Brain pericyte (primary cell): ENCODE results near the gene POLA1.

Source experiments
- DNase-seq: peaks from one replicate; pipeline ENCODE4 v3.0.0-alpha.2; 2012; ENCODE audit warnings: low read depth, low spot score

The POLA1 gene

DNA sequence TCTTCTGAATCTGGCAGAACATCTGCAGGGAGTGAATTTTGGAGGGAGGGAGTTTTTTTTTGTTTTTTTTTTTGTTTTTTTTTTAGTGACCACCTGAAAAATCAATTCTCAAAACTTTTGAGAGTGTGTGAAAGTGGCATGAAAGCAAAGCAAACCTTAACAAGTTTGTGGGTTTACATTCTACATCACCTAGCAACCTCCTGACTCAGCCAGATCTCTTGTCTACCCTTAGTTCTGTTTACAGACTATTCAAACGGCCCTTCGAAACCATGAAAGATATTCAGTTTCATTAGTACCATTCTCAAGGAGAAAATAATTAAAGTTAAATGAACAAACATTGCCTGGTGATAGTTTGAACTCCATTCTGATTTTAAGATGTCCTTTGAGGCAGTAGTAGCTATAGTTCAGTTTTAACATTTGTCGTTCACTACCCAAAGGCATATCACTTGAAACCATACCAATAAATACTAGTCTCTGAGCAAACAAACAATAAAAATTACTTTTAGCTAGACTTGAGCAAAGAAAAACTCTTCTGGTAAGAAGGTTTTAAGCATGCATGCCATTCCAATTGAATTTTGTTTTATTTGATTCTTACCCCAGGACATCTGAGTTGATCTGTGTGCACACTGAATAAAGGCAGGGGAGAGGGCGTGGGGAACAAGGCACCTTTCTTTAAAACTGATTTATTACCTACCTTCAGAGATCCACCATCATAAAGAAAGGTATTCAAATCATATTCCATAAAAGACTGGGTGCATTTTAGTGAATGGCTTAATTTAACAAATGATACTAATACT is 184.3 kb downstream of the POLA1 start:
- DNase-seq, result no peak

DNA sequence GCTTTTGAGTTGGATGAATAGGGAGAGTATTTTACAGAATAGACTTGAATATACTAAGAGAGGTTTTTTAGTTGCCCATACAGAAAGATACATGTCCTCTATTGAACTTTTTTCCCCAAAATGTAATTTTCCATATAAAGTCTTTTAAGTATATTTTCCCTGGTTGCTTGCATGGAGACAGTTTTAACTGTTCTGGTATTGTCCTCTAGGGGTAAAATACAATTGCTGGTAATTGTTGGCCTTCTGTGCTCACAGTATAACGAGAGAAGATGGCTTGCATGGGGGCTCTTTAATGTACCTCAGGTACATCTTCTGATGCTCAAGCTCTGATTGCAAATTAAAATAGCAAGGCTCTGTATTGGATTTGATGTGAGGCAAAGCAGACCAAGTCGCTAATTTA is 186.0 kb downstream of the POLA1 start:
- no peak for DNase-seq

DNA sequence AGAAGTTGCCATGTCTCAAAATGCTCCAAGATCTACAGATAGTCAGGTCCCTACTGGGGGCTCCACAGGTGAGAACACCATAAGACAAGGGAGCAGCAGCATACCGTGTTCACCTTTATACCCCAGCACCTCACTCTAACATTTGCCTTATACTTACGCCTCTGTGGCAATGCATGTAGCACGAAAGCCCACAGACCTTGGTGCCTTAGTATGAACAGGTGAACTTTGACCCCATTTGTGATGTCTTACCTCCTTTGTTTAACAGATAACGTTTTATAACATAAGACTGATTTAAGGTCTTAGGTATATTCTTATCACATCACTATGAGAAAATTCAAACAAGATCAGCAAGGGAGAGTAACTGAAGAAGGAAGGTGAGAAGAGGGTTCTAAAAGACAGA is 193.2 kb downstream of the POLA1 start:
- DNase-seq, result no peak

DNA sequence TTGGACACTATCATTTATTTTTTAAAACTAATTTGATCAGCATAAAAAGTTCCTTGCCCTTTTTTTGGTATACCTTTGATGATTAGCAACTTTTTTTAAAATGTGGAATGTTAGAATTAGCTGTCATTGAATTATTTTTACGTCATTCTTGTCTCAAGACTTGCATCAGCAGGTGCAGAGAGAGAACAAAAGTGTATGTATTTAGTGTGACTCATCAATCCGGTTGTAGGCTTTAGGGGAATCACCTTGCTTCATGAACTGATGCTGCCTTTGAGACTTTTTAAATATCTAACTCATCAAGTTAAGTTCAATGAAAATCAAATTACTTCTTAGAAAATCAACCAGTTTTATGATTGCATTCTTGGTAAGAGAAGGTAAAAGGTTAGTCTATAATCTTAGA is 197.0 kb downstream of the POLA1 start:
- DNase-seq, result no peak

DNA sequence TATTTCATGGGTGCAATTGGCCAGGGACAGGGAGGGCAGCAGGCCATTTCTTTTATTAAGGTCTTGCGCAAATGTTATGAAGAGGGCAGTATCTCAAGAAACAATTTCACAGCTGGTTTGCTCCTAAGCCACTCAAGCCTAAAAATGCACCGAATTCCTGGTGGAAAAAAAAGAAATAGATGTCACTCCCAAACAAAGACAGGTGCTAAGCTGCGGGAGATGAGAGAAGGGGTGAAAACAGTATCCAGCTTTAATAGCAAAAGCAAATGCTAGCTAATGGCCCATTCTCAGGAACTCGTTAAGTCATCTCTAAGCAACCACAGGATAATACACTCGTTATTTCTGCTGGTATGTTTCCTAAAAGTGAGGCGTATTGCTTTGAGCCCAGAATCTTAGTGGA is 205.7 kb downstream of the POLA1 start:
- no peak for DNase-seq

DNA sequence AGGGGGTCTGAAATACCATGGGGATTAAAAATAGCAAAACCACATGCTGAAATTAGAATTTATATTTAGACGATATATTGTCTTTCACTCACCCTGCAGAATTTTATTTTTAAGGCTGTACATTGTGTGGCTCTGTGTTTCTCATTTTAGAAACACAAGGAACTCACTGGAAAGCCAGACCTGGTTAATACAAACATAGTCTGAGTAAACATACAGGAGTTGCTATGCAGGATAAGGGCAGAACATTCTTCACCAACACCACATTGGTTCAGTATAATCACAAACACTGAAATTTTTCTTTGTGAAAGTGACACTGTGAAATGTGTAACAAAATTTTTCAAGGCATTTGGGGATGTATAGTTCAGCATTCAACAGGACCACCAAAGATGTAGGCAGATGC is 206.5 kb downstream of the POLA1 start:
- no peak for DNase-seq

DNA sequence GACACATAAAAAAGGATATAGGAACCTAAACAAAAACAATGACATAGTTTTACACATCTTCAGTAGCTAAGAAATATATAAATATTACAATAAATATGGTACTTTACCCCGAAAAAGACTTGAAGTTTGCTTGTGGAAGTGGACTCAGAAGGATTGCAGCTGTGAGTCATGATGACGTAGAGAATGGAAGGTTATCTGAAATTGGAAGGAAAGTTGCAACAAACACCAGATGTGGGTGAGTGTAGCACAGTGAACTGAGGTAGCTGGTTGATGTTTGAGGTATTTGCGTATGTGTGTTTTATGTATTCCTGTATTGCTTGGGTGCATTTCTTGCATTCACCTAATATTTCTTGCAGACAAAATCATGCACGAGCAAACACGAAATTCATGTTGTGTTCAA is 209.1 kb downstream of the POLA1 start:
- DNase-seq, result no peak

DNA sequence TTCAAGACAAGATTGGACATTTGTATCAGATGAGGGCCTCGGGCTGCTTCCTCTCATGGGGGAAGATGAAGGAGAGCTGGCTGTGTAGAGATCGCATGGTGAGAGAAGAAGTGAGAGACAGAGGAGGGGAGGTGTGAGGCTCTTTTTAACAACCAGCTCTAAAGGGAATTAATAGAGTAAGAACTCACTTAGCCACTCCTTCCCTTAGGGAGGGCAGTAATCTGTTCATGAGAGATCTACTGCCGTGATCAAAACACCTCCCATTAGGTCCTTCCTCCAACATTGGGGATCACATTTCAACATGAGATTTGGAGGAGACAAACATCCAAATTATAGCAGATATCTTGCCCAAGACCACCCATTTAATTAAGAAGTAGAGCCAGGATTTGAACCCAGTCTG is 225.0 kb downstream of the POLA1 start:
- no peak for DNase-seq

DNA sequence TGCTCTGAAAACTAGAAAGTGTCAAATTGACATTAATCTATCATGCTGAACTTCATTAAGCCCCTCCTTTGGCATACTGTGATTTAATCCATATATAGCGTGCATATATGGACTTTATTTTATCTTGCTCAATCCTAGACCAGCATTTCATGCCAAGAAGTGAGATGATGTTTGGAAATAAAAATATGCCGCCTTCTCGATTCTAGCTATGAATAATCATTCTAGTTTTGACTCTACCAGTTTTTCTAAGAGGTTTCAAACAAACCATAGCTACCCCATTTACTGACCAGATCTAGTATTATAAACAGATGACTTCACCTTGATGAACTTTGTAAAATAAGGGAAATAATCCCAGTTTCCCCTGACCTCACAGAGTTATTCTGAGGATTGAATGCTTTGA is 227.1 kb downstream of the POLA1 start:
- no peak for DNase-seq

DNA sequence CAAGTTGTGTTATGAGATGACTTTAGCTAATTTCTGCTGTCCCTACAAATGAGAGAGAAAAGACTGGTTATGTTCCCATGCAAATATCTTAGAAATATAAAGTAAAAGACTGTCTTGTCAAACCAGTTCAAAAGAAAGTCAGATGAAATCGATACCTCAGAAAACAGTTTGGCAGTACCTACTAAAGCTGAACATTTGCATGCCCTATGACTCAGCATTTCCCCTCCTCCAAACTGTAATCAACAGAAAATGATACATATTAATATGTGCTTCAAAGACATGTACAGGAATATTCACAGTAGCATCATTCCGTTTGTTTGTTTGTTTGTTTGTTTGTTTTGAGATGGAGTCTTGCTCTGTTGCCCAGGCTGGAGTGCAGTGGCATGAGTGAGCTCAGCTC is 231.7 kb downstream of the POLA1 start:
- no peak for DNase-seq

DNA sequence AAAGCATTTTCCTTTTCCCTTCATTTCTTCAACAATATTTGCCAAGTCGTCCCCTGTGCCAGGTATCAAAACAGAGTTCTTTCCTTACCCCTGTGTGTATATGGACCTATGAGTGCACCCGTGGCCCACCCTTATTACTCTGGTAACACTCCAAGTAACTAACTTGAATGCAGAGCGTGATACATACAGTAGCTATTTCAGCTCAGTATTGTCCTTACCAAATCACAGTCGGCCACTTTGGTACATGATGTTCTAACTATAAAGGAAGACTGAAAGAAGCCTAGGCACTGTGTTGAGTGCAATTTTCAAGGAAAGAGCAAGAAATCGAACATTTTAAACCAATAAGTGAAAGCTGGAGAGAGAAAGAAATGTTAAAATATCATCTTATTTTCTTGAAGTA is 233.7 kb downstream of the POLA1 start:
- DNase-seq, result no peak

DNA sequence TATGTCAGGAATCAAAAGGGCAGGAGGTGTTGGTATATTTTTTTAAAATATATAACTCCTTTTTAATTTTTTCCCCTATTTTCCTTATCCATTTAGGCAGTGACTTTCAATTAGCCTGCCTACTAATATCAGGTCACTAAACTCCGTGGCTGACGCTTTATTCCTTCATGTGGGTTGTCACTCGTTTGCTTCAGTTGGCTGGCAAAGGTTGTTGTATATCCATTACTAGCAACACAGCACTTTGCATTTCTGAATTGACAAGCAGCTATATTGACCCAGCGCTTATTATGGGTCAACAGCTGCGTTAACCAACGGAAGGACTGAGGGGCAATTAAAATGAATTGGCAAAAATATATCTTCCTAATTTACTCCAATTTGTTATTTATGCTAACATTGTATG is 234.4 kb downstream of the POLA1 start:
- DNase-seq, result no peak

DNA sequence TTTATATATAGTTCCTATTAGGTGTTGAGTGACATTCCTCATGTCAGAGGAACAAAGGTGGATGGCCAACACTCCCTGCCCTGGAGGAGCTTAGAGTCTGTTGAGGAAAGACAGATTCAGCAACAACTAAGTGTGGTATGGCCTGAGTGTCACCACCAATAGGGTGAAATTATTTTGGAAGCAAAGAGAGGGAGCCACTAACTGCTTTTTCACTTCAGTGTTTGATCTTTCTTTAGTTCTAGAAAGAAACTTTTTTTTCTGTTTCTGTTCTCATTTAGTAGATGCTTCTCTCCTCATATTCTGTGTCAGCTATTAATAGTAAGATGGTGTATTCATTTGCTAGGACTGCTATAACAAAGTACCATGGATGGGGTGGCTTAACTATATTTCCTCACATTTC is 240.6 kb downstream of the POLA1 start:
- DNase-seq, result no peak

DNA sequence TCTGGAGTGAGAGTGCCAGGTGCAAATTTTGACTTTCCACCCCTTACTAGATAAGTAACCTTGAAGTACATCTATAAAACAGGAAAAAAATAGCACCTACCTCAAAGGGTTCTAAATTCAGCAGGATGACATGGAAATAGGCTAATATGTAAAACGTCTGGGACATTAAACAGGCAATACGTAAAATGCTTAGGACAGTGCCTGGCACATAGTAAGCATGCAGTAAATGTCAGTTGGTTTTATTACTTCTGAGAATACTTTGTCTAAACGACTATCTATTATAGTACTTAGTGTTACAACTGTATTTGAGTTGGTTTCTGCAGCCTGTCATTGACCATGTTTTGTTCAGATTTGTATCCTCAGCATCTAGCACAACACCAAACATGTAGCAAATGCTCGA is 251.3 kb downstream of the POLA1 start:
- DNase-seq, result no peak

DNA sequence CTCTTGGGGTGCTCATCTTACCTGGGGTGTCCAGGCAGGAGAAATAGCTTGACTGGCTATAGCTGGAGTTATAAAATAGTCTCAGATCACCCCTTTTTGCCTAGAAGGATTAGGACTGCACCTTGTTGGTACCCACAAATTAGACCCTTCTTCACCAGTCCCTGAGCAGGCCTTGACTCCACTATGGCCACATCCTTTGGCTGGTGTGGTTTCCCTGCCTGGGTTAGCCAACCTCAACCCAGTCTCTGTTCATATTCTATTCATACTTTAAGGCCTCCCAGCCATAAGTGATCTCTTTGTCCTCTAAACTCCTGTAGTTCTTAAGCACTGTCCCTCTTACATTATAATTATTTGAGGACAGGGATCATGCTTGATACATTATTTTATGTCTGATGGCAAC is 252.7 kb downstream of the POLA1 start:
- no peak for DNase-seq

DNA sequence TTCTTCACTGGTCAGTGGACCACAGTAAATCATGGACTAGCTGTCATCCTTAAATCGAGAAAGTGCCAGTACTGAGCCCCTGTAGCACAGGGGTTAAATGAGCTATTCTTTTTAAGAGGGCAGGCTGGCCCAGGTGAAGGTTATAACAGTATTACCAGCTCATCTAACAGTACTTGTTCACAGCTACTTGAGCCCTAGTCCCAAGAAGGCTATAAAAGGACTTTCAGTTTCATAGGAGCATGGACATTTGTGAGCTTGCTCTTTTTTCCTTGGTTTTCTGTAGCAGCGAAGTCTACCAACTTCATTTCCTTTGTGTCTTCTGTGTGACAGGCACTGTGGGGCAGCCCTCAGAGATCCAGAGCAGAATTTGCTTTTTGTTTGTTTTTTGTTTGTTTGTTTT is 261.0 kb downstream of the POLA1 start:
- DNase-seq, result no peak

DNA sequence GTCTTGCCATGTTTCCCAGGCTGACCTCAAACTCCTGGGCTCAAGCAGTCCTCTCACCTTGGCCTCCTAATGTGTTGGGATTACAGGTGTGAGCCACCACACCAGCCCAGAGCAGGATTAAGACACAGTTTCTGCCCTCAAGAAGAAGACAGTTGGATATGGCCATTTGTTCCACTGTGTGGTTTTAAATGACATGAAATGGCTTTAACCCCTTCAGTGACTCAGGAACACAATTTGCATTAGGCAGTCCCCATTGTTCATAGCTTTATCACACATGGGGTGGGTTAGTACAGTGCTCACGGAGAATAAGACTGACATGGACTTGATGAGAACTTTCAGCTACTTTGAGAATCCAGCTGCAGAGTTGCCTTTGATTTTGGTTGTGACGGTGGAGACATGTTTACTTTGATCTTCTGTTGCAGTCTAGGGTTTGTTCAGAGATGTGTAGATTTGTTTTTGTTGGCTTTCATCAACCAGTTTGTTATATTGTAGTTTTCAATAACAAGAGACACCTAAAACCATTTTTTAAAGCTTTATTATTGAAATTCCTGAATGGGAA is 261.7 kb downstream of the POLA1 start:
- no peak for DNase-seq

DNA sequence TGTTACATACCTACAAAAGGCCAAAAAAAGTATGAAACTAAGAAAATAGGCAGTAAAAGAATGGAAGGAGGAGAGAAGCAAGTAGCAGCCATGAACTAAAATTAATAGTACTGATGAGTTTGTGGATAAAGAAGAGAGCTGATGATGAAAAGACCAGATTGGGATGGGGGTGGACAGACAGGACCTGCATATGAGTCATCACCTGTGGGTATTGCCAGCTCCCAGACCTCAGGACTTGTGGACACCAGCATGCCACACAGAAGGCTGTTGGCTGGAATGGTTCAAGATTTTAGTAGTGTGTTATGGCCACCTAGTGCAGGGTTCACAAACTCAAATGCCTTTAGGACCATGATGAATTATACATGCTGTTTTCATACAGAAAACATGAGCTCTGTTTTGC is 263.1 kb downstream of the POLA1 start:
- no peak for DNase-seq

DNA sequence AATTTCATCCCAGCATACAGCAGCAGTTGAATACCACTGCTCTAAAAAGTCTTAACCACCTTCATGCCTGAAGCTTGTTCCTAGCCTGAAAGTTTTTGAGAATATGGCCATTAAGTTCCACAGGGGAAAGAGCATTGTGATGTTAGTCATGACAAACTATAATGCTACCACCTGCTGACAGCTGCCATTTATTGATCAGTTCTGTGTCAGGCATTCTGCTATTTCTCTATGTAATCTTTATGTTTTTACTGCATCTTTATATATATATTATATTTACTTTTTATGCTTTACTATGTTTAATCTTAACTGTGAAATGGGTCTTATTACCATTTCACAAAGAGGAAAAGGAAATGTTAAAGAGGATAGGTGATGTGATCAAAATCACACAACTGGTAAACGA is 268.1 kb downstream of the POLA1 start:
- DNase-seq, result no peak

DNA sequence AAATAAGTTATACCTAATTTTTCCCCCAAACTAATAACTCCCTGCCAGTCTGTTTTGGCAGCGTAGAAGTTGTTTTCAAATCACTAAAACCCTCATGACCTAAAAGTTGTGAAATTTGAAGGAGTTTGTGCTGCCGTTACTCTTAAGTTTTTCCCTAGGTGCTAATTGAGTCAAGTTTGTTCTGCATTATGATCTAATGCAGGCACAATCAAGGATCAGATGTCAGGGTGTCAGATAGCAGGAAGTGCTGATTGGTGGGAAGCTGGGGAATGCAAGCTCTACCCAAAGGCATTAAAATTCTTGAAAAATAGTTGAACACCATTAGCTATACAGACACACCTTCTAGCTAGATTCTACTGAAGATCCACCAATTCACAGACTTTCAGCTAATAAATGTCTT is 270.1 kb downstream of the POLA1 start:
- no peak for DNase-seq

DNA sequence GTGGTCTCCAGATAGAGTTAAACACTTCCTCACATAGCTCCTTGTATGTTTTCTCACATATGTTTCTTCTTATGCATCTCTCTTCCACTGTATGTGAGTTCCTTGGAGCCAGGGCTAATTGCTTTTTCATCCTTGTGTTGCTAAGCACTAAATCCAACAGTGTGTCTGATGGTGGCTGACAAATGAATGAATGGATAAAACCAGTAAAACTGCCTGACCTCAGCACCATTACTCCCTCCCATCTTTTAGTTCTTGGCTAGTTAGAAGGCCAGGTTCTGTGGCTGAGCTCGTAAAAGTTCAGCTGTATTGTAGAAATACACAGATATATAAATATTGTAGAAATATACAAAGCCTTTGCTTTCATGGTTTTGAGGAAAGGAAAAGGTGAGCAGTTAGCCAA is 271.7 kb downstream of the POLA1 start:
- no peak for DNase-seq

DNA sequence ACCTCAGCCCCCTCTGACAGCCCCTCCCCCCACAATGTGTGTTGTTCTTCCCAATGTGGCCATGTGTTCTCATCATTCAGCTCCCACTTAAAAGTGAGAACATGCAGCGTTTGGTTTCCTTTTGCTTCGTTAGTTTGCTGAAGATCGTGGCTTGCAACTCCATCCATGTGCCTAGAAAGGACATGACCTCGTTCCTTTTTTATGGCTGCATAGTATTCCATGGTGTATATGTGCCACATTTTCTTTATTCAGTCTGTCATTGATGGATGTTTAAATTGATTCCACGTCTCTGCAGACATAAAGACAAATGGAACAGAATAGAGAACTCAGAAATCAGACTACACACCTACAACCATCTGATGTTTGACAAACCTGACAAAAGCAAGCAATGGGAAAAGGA is 276.1 kb downstream of the POLA1 start:
- DNase-seq, result no peak

DNA sequence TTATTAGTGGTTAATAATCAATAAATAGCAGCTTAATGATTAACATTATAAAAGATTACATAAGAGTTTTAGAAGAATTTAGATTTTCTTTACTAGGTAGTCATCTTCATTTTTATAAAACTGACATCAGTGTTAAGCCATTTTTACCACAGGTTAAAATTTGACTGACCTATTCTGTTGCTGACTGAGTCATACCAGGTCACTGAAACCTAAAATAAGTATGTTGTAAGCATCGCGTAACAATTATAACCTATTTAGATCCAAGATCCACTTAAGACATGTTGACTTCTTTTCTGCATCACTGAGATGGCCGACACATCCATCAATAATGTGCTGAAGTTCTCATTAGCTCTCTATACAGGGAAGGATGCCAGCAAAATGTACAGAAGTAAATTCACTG is 285.4 kb downstream of the POLA1 start:
- DNase-seq, result no peak

DNA sequence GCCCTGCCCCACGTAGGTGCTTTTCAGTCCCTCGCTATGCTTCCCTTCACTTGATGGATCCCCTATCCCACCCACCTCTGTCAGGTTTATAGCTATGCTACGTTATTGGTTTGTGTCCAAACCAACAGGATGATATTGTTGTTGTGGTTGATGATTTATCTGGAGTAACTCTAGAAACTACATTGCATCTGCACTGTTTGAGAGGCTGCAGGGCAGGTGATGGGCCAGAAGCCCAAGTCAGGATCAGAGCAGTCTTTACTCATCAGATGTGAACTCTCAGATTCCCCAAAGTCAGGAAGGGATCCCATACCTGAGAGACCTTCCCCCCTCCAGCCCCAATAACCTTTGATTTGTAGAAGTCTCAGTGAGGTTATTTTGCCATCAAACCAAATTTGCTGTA is 287.3 kb downstream of the POLA1 start:
- DNase-seq, result no peak
